WTC11 (cell line): Measurements from ENCODE around the gene PDPK1. TPM values are rescaled to one million over a fixed set of nuclear protein-coding genes. Genes with fewer than 3 reads are reported as not detected.

ENCODE experiments used
- ATAC-seq: fragments of 200-7000 bp; cut with Tn5 transposase; 2 replicates; pipeline ENCODE4 v1.10.0; 2021; ENCODE audit warnings: mild to moderate bottlenecking, moderate library complexity
- CTCF ChIA-PET: fragments of 300-600 bp; sonication (Branson Sonifier 250); formaldehyde crosslinking; loops from one replicate; lab custom pipeline; 2021; ENCODE audit warnings: antibody characterized with exemption; lab: Charles Lee
- POLR2A ChIA-PET: fragments of 350-600 bp; sonication (Branson Sonifier 250); formaldehyde crosslinking; loops from one replicate; lab custom pipeline; 2021; ENCODE audit warnings: antibody characterized with exemption; lab: Charles Lee
- DNase-seq: peaks from one replicate; pipeline ENCODE4 v3.0.0; 2021; ENCODE audit warnings: low spot score
- H3K27ac Mint-ChIP-seq: 2 replicates; pipeline ENCODE4 v1.8.0; 2021; ENCODE audit warnings: mixed read lengths
- H3K27me3 Mint-ChIP-seq: 2 replicates; pipeline ENCODE4 v1.8.0; 2021; ENCODE audit warnings: low read depth, mild to moderate bottlenecking, moderate library complexity, mixed read lengths
- H3K36me3 Mint-ChIP-seq: 2 replicates; pipeline ENCODE4 v1.8.0; 2021; ENCODE audit warnings: mixed read lengths
- H3K4me1 Mint-ChIP-seq: 2 replicates; pipeline ENCODE4 v1.8.0; 2022; ENCODE audit warnings: mixed read lengths
- H3K4me3 Mint-ChIP-seq: 2 replicates; pipeline ENCODE4 v1.8.0; 2021; ENCODE audit warnings: mild to moderate bottlenecking, moderate library complexity, mixed read lengths
- H3K9me3 Mint-ChIP-seq: 2 replicates; pipeline ENCODE4 v1.8.0; 2021; ENCODE audit warnings: mixed read lengths
- ATF2 ChIP-seq: sonication (generic); formaldehyde crosslinking; IDR thresholded peaks from 2 replicates; pipeline ENCODE4 v1.8.1; 2022; ENCODE audit warnings: low read depth, missing genetic modification reagents, borderline replicate concordance
- CDX4 ChIP-seq: fragments of 250-450 bp; sonication (Bioruptor Pico); IDR thresholded peaks from 2 replicates; pipeline ENCODE4 v1.9.0; 2021; ENCODE audit warnings: moderate library complexity, mild to moderate bottlenecking, inconsistent platforms, borderline replicate concordance
- CREM ChIP-seq: sonication (generic); formaldehyde crosslinking; IDR thresholded peaks from 2 replicates; pipeline ENCODE4 v1.8.1; 2022; ENCODE audit warnings: mild to moderate bottlenecking, missing genetic modification reagents, moderate library complexity
- CTCF ChIP-seq: fragments of 200-600 bp; IDR thresholded peaks from 2 replicates; pipeline ENCODE4 v1.8.0; 2022; ENCODE audit warnings: antibody characterized with exemption
- E2F1 ChIP-seq: sonication (generic); formaldehyde crosslinking; IDR thresholded peaks from 2 replicates; pipeline ENCODE4 v1.8.0; 2022; ENCODE audit warnings: mild to moderate bottlenecking, missing genetic modification reagents
- NR2C2 ChIP-seq: sonication (generic); formaldehyde crosslinking; IDR thresholded peaks from 2 replicates; pipeline ENCODE4 v1.8.0; 2022; ENCODE audit warnings: mild to moderate bottlenecking, missing genetic modification reagents
- RELA ChIP-seq: sonication (generic); formaldehyde crosslinking; IDR thresholded peaks from 2 replicates; pipeline ENCODE4 v1.8.1; 2022; ENCODE audit warnings: missing genetic modification reagents, mild to moderate bottlenecking, borderline replicate concordance
- ZNF121 ChIP-seq: sonication (generic); formaldehyde crosslinking; IDR thresholded peaks from 2 replicates; pipeline ENCODE4 v1.8.0; 2023; ENCODE audit warnings: missing genetic modification reagents
- ZNF138 ChIP-seq: sonication (generic); formaldehyde crosslinking; conservative IDR thresholded peaks from 2 replicates; pipeline ENCODE4 v1.8.1; 2022; ENCODE audit warnings: mild to moderate bottlenecking, moderate library complexity, missing genetic modification reagents
- ZNF317 ChIP-seq: sonication (generic); formaldehyde crosslinking; IDR thresholded peaks from 2 replicates; pipeline ENCODE4 v1.8.1; 2023; ENCODE audit warnings: low read depth, mild to moderate bottlenecking, moderate library complexity, missing genetic modification reagents, borderline replicate concordance
- ZNF423 ChIP-seq: fragments of 250-450 bp; sonication (Bioruptor Pico); IDR thresholded peaks from 2 replicates; pipeline ENCODE4 v2.1.2; 2022; ENCODE audit warnings: mild to moderate bottlenecking, moderate library complexity
- ZNF512 ChIP-seq: sonication (generic); formaldehyde crosslinking; IDR thresholded peaks from 2 replicates; pipeline ENCODE4 v1.8.1; 2022; ENCODE audit warnings: missing genetic modification reagents, borderline replicate concordance
- total RNA-seq: library from RNA; stranded (reverse); gene quantifications from 3 replicates; pipeline ENCODE4 v1.2.3, GENCODE V29; 2021
- TF ChIP-seq, protein P1 (sequence below): sonication (generic); formaldehyde crosslinking; IDR thresholded peaks from 2 replicates; pipeline ENCODE4 v1.8.0; 2022; ENCODE audit warnings: mild to moderate bottlenecking, missing genetic modification reagents
- TF ChIP-seq, protein P2 (sequence below): sonication (generic); formaldehyde crosslinking; IDR thresholded peaks from 2 replicates; pipeline ENCODE4 v1.8.1; 2023; ENCODE audit warnings: mild to moderate bottlenecking, missing genetic modification reagents, moderate library complexity
- TF ChIP-seq, protein P3 (sequence below): sonication (generic); formaldehyde crosslinking; IDR thresholded peaks from 2 replicates; pipeline ENCODE4 v1.8.1; 2022; ENCODE audit warnings: low read depth, mild to moderate bottlenecking, moderate library complexity, missing genetic modification reagents, borderline replicate concordance
- TF ChIP-seq, protein P4 (sequence below): sonication (generic); formaldehyde crosslinking; IDR thresholded peaks from 2 replicates; pipeline ENCODE4 v1.8.1; 2022; ENCODE audit warnings: mild to moderate bottlenecking, missing genetic modification reagents, moderate library complexity, borderline replicate concordance
- TF ChIP-seq, protein P5 (sequence below): sonication (generic); formaldehyde crosslinking; IDR thresholded peaks from 2 replicates; pipeline ENCODE4 v1.8.1; 2023; ENCODE audit warnings: mild to moderate bottlenecking, missing genetic modification reagents, borderline replicate concordance
- TF ChIP-seq, protein P6 (sequence below): fragments of 250-450 bp; sonication (Bioruptor Pico); IDR thresholded peaks from 2 replicates; pipeline ENCODE4 v2.1.2; 2022; ENCODE audit warnings: mild to moderate bottlenecking, moderate library complexity

The PDPK1 gene
- total RNA-seq, 1 experiment from 2014 or later, result 31.4 TPM

DNA sequence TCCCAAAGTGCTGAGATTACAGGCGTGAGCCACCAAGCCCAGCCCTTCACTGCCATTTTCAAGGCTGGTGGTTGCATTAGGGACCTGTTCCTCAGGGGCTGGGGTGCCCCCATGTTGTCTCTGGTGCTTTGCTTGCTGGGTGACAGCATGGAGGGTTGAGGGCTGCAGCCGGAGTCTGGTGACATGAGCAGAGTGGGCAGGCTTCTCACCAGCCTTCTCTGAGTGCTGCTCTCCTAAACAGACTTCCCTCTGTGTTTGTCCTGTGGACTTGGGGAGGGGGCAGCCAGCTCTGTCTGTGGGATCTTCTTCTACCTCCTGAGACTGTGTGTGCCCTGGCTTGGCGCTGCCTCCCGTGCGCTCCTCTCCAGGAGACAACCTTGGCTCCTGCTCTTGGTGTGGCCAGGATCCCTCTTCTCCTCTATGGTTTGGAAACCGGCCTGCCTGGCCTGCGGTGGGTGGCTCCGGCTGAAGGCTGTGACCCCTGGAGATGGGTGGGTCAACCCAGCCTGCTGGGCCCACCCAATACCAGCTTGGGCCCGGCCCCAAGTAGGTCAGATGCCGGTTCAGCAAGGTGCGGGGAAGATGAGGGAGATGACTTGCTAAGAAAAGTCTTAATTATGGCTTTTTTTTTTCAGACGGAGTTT lies 72.1 kb downstream of the PDPK1 start:
- no peak overlapping the region for H3K27ac Mint-ChIP-seq
- TF ChIP-seq ZNF423 (CRISPR knock-in tag), result no peak
- TF ChIP-seq, protein P1, sequence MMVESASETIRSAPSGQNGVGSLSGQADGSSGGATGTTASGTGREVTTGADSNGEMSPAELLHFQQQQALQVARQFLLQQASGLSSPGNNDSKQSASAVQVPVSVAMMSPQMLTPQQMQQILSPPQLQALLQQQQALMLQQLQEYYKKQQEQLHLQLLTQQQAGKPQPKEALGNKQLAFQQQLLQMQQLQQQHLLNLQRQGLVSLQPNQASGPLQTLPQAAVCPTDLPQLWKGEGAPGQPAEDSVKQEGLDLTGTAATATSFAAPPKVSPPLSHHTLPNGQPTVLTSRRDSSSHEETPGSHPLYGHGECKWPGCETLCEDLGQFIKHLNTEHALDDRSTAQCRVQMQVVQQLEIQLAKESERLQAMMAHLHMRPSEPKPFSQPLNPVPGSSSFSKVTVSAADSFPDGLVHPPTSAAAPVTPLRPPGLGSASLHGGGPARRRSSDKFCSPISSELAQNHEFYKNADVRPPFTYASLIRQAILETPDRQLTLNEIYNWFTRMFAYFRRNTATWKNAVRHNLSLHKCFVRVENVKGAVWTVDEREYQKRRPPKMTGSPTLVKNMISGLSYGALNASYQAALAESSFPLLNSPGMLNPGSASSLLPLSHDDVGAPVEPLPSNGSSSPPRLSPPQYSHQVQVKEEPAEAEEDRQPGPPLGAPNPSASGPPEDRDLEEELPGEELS (CRISPR knock-in tag), result no peak
- TF ChIP-seq, protein P2, sequence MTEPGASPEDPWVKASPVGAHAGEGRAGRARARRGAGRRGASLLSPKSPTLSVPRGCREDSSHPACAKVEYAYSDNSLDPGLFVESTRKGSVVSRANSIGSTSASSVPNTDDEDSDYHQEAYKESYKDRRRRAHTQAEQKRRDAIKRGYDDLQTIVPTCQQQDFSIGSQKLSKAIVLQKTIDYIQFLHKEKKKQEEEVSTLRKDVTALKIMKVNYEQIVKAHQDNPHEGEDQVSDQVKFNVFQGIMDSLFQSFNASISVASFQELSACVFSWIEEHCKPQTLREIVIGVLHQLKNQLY (CRISPR knock-in tag), result no peak
- no peak for TF ChIP-seq CTCF
- TF ChIP-seq, protein P3, sequence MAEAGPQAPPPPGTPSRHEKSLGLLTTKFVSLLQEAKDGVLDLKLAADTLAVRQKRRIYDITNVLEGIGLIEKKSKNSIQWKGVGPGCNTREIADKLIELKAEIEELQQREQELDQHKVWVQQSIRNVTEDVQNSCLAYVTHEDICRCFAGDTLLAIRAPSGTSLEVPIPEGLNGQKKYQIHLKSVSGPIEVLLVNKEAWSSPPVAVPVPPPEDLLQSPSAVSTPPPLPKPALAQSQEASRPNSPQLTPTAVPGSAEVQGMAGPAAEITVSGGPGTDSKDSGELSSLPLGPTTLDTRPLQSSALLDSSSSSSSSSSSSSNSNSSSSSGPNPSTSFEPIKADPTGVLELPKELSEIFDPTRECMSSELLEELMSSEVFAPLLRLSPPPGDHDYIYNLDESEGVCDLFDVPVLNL (CRISPR knock-in tag), result no peak
- TF ChIP-seq, protein P4, sequence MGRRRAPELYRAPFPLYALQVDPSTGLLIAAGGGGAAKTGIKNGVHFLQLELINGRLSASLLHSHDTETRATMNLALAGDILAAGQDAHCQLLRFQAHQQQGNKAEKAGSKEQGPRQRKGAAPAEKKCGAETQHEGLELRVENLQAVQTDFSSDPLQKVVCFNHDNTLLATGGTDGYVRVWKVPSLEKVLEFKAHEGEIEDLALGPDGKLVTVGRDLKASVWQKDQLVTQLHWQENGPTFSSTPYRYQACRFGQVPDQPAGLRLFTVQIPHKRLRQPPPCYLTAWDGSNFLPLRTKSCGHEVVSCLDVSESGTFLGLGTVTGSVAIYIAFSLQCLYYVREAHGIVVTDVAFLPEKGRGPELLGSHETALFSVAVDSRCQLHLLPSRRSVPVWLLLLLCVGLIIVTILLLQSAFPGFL, result no peak
- TF ChIP-seq ZNF138 (CRISPR knock-in tag), result no peak
- no peak for TF ChIP-seq CREM (CRISPR knock-in tag)
- TF ChIP-seq, protein P5, sequence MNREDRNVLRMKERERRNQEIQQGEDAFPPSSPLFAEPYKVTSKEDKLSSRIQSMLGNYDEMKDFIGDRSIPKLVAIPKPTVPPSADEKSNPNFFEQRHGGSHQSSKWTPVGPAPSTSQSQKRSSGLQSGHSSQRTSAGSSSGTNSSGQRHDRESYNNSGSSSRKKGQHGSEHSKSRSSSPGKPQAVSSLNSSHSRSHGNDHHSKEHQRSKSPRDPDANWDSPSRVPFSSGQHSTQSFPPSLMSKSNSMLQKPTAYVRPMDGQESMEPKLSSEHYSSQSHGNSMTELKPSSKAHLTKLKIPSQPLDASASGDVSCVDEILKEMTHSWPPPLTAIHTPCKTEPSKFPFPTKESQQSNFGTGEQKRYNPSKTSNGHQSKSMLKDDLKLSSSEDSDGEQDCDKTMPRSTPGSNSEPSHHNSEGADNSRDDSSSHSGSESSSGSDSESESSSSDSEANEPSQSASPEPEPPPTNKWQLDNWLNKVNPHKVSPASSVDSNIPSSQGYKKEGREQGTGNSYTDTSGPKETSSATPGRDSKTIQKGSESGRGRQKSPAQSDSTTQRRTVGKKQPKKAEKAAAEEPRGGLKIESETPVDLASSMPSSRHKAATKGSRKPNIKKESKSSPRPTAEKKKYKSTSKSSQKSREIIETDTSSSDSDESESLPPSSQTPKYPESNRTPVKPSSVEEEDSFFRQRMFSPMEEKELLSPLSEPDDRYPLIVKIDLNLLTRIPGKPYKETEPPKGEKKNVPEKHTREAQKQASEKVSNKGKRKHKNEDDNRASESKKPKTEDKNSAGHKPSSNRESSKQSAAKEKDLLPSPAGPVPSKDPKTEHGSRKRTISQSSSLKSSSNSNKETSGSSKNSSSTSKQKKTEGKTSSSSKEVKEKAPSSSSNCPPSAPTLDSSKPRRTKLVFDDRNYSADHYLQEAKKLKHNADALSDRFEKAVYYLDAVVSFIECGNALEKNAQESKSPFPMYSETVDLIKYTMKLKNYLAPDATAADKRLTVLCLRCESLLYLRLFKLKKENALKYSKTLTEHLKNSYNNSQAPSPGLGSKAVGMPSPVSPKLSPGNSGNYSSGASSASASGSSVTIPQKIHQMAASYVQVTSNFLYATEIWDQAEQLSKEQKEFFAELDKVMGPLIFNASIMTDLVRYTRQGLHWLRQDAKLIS (CRISPR knock-in tag), result no peak
- no peak for TF ChIP-seq CDX4 (CRISPR knock-in tag)
- TF ChIP-seq, protein P6, sequence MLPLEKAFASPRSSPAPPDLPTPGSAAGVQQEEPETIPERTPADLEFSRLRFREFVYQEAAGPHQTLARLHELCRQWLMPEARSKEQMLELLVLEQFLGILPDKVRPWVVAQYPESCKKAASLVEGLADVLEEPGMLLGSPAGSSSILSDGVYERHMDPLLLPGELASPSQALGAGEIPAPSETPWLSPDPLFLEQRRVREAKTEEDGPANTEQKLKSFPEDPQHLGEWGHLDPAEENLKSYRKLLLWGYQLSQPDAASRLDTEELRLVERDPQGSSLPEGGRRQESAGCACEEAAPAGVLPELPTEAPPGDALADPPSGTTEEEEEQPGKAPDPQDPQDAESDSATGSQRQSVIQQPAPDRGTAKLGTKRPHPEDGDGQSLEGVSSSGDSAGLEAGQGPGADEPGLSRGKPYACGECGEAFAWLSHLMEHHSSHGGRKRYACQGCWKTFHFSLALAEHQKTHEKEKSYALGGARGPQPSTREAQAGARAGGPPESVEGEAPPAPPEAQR (CRISPR knock-in tag), result no peak
- TF ChIP-seq ZNF512 (CRISPR knock-in tag), result no peak
- TF ChIP-seq ZNF317 (CRISPR knock-in tag), result no peak
- no peak for TF ChIP-seq E2F1 (CRISPR knock-in tag)
- TF ChIP-seq ATF2 (CRISPR knock-in tag), result no peak
- TF ChIP-seq RELA (CRISPR knock-in tag), result no peak
- TF ChIP-seq NR2C2, result no peak
- no peak for TF ChIP-seq ZNF121

More for the DNA sequence above, 72.1 kb downstream of the PDPK1 start:
- Mint-ChIP-seq H3K4me3 (no peak overlapping the region), H3K27me3 (no peaks in the 10 kb centered on the region), H3K4me1 (peaks cover 6% of the 10 kb centered on the region; the same call in 1 of the 2 replicates), H3K9me3 (no peaks in the 10 kb centered on the region), H3K36me3 (peaks cover 16% of the 10 kb centered on the region)
- ChIA-PET CTCF (no interaction called here), POLR2A (no interaction called here)
- ATAC-seq, result no peak
- DNase-seq, result no peak
